RCC 7860 (cell line): Measurements from ENCODE around the gene ZC3H14.

Source experiments
- DNase-seq: peaks from one replicate; pipeline ENCODE4 v3.0.0-alpha.2; 2015; ENCODE audit warnings: low spot score
- FAIRE-seq: peaks from 2 replicates; lab custom pipeline; 2012; peaks lifted over from hg19 to GRCh38; lab: Jason Lieb, UNC

Gene ZC3H14

GRCh38 chr14:88551980-88552431 lies 10.8 kb upstream of the ZC3H14 start:
- DNase-seq, result no peak
- FAIRE-seq, result no peak

- no peak for FAIRE-seq
- DNase-seq, result no peak
Measured at GRCh38 chr14:88552876-88553275, 10.0 kb upstream of the ZC3H14 start.

- FAIRE-seq (no peak), DNase-seq (no peak)
Measured at GRCh38 chr14:88553886-88554456, 8.9 kb upstream of the ZC3H14 start.

- DNase-seq (peak; percentile 36), FAIRE-seq (no peak)
Measured at GRCh38 chr14:88554457-88555286, 8.2 kb upstream of the ZC3H14 start, which contains the start of gene PTPN21. Gene PTPN21 (minus strand): TSS chr14:88555007. CDS start chr14:88550417, 4,590 bp downstream.

GRCh38 chr14:88556581-88556980 lies 6.3 kb upstream of the ZC3H14 start:
- FAIRE-seq, result no peak
- no peak for DNase-seq

- DNase-seq, result no peak
- FAIRE-seq, result no peak
Measured at GRCh38 chr14:88559852-88560251, 3.0 kb upstream of the ZC3H14 start.

- DNase-seq (no peak), FAIRE-seq (no peak)
Measured at GRCh38 chr14:88562532-88562830, 356 bp upstream of the ZC3H14 start.

GRCh38 chr14:88563845-88564244 lies 1.0 kb downstream of the ZC3H14 start:
- FAIRE-seq, result no peak
- no peak for DNase-seq

- DNase-seq (no peak), FAIRE-seq (no peak)
Measured at GRCh38 chr14:88565427-88565826, 2.6 kb downstream of the ZC3H14 start.

- FAIRE-seq, result no peak
- DNase-seq, result no peak
Measured at GRCh38 chr14:88568196-88568595, 5.4 kb downstream of the ZC3H14 start.

- no peak for FAIRE-seq
Measured at GRCh38 chr14:88572117-88572516, 9.3 kb downstream of the ZC3H14 start.

GRCh38 chr14:88576222-88576621 lies 13.4 kb downstream of the ZC3H14 start:
- FAIRE-seq (no peak), DNase-seq (no peak)

More at GRCh38 chr14:88572117-88572516, 9.3 kb downstream of the ZC3H14 start:
- no peak for DNase-seq

- DNase-seq (no peak), FAIRE-seq (no peak)
Measured at GRCh38 chr14:88584451-88584850, 21.6 kb downstream of the ZC3H14 start.

GRCh38 chr14:88588081-88588480 lies 25.2 kb downstream of the ZC3H14 start:
- DNase-seq (no peak), FAIRE-seq (no peak)

- no peak for FAIRE-seq
- no peak for DNase-seq
Measured at GRCh38 chr14:88590173-88590572, 27.3 kb downstream of the ZC3H14 start.

GRCh38 chr14:88592031-88592430 lies 29.2 kb downstream of the ZC3H14 start:
- FAIRE-seq (no peak), DNase-seq (no peak)

GRCh38 chr14:88597038-88597437 lies 34.2 kb downstream of the ZC3H14 start:
- no peak for FAIRE-seq
- no peak for DNase-seq

GRCh38 chr14:88597601-88598000 lies 34.8 kb downstream of the ZC3H14 start:
- no peak for FAIRE-seq
- DNase-seq, result no peak

- no peak for DNase-seq
- no peak for FAIRE-seq
Measured at GRCh38 chr14:88598097-88598675, 35.3 kb downstream of the ZC3H14 start.

GRCh38 chr14:88599326-88599725 lies 36.5 kb downstream of the ZC3H14 start:
- no peak for DNase-seq
- no peak for FAIRE-seq

- FAIRE-seq, result no peak
- DNase-seq, result no peak
Measured at GRCh38 chr14:88599761-88600439, 37.1 kb downstream of the ZC3H14 start.

- FAIRE-seq, result no peak
Measured at GRCh38 chr14:88604212-88604611, 41.4 kb downstream of the ZC3H14 start.

More at GRCh38 chr14:88604212-88604611, 41.4 kb downstream of the ZC3H14 start:
- DNase-seq, result no peak
